Left renal pelvis (tissue), 4 donors: ENCODE results near the gene PARP4. TPM values are rescaled to one million over a fixed set of nuclear protein-coding genes. Genes with fewer than 3 reads are reported as not detected.
"Not testable (repeated sequence)": the region's sequence is repeated elsewhere in the genome, so short reads cannot be mapped to it uniquely, and the experiment has no call there.

Source experiments
- DNase-seq, 4 donors: peaks; one replicate each; pipeline ENCODE4 v3.0.0-alpha.2; 2013; ENCODE audit warnings: low read depth in 4 of 4, low spot score in 3 of 4
- polyA plus RNA-seq, 4 donors: library from polyadenylated mRNA; unstranded; fragments of 120-200 nt; gene quantifications; one replicate each; pipeline ENCODE4 v1.2.1, GENCODE V29; 2013; ENCODE audit not compliant: insufficient read length in 4 of 4

The PARP4 gene
- polyA plus RNA-seq, result 10 to 100 TPM; 38.4 to 53.0 (median 47.2) TPM

- peak; percentile 60 to 74 (median 66) for DNase-seq
Measured at GRCh38 chr13:24512197-24512907, at the start of gene PARP4. Gene PARP4, minus strand, starts transcription at chr13:24512778. Its CDS starts 9,002 bp downstream, at chr13:24503776.

GRCh38 chr13:24560579-24561187, 48.1 kb upstream of the PARP4 start:
- DNase-seq, result not testable (repeated sequence)

- not testable (repeated sequence) for DNase-seq
Measured at GRCh38 chr13:24559431-24560218, 47.0 kb upstream of the PARP4 start.

- no peak for DNase-seq
Measured at GRCh38 chr13:24557081-24557480, 44.5 kb upstream of the PARP4 start.

GRCh38 chr13:24553892-24554291, 41.3 kb upstream of the PARP4 start:
- DNase-seq, result not testable (repeated sequence)

- DNase-seq, result peak in 1 of 4 donors; percentile 3
Measured at GRCh38 chr13:24541476-24542352, 29.1 kb upstream of the PARP4 start.

- DNase-seq, result no peak
Measured at GRCh38 chr13:24541127-24541475, 28.5 kb upstream of the PARP4 start.

GRCh38 chr13:24540236-24541126, 27.9 kb upstream of the PARP4 start:
- no peak for DNase-seq

- DNase-seq, result no peak
Measured at GRCh38 chr13:24539500-24540165, 27.1 kb upstream of the PARP4 start.

GRCh38 chr13:24529478-24529877, 16.9 kb upstream of the PARP4 start:
- no peak for DNase-seq

- DNase-seq, result no peak
Measured at GRCh38 chr13:24528816-24529398, 16.3 kb upstream of the PARP4 start.

- no peak for DNase-seq
Measured at GRCh38 chr13:24527266-24527775, 14.7 kb upstream of the PARP4 start.

GRCh38 chr13:24520733-24521132, 8.2 kb upstream of the PARP4 start:
- no peak for DNase-seq

GRCh38 chr13:24516919-24517318, 4.3 kb upstream of the PARP4 start:
- DNase-seq, result no peak

- no peak for DNase-seq
Measured at GRCh38 chr13:24512908-24513213, 283 bp upstream of the PARP4 start.

GRCh38 chr13:24511816-24512196, 772 bp downstream of the PARP4 start:
- no peak for DNase-seq

GRCh38 chr13:24511019-24511815, 1.4 kb downstream of the PARP4 start:
- DNase-seq, result no peak
